ENCODE results near the gene KHDC3L. TPM values are rescaled to one million over a fixed set of nuclear protein-coding genes. Genes with fewer than 3 reads are reported as not detected.

The KHDC3L gene
- total and polyA plus RNA-seq, 2 of the 8 experiments (the other 6 are each of a cell fraction or from before 2014, with no cell fraction given) = 0.11 TPM; not detected in 1

DNA sequence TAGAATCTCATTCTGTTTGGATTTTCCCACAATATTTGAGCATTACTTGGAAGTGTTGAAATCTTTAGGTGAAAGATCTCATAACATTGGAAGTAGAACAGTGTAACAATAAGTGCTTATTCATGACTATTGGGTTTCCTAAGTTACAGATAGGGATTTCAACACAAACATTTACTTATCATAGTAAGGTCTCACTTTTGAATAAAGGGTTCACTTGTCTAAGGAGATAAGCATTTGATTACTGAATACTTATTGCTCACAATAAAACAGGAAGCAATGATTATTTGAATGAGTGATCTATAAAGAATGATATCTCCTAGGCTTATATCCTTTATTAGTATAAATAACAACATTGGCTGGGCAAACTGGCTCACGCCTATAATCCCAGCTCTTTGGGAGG, 46.9 kb downstream of the KHDC3L start (continued):
- TF ChIP-seq SIRT6 (IDR thresholded peaks at IDR 0.05; ENCODE audit: low read length) (no peak), NANOG (IDR thresholded peaks at IDR 0.05; ENCODE audit: insufficient read depth, low read depth, low read length, poor library complexity, severe bottlenecking) (no peak), BACH1 (IDR thresholded peaks at IDR 0.05; ENCODE audit: low read length) (no peak), KDM4A (IDR thresholded peaks at IDR 0.05; ENCODE audit: low read depth, low read length, severe bottlenecking) (no peak)

All from H1 (cell line).